RWPE1 (cell line): ENCODE data around the gene FBXO44.

Experiments used
- CTCF ChIA-PET: fragments of 350-600 bp; sonication (Branson Sonifier 250); formaldehyde crosslinking; extraction: SDS; loops from one replicate; lab custom pipeline; 2021; lab: Yijun Ruan, JAX
- POLR2A ChIA-PET: fragments of 400-600 bp; formaldehyde crosslinking; extraction: SDS; loops from one replicate; lab custom pipeline; 2020; ENCODE audit warnings: antibody characterized with exemption; ENCODE audit not compliant: low non-redundant PET; lab: Yijun Ruan, JAX
- DNase-seq: peaks from one replicate; pipeline ENCODE4 v3.0.0; 2012; ENCODE audit warnings: low spot score
- H3K27ac ChIP-seq: fragments of 450-650 bp; 2 replicates; pipeline ENCODE4 v1.5.1; 2017
- TF ChIP-seq, protein P1 (sequence below): fragments of 450-650 bp; conservative IDR thresholded peaks from 2 replicates; pipeline ENCODE4 v1.5.1; 2017; ENCODE audit warnings: low read depth, mild to moderate bottlenecking

The FBXO44 gene

DNA sequence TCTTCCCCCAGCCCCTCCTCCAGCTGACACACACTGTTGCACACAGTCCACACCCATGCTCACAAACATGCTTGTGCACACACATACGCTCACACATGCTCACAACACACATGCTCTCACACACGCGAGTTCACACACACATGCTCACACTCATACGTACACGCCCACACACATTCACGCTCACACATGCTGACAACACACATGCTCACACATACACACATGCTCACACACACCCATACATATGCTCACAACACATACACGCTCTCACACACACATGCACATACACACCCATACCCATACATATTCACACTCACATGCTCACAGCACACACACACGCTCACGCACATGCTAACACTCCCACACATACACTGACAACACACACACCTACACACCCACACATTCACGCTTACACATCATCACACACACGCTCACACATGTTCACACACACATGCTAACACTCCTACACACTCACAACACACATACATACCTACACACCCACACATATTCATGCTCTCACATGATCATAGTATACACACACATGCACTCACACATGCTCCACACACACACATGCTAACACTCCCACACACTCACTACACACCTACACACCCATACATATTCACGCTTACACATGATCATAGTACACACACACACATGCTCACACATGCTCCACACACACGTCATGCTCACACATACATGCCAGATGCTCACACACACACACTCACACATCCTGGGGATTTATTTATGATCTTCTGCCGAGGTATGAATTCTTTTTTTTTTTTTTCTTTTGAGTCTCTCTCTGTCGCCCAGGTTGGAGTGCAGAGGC, 47.5 kb downstream of the FBXO44 start:
- CTCF ChIA-PET: interaction anchor here (0.7 kb wide), 1 partner anchor 17 kb away, joined by 3 read pairs; no protein-coding TSS in a partner anchor
- TF ChIP-seq, protein P1, sequence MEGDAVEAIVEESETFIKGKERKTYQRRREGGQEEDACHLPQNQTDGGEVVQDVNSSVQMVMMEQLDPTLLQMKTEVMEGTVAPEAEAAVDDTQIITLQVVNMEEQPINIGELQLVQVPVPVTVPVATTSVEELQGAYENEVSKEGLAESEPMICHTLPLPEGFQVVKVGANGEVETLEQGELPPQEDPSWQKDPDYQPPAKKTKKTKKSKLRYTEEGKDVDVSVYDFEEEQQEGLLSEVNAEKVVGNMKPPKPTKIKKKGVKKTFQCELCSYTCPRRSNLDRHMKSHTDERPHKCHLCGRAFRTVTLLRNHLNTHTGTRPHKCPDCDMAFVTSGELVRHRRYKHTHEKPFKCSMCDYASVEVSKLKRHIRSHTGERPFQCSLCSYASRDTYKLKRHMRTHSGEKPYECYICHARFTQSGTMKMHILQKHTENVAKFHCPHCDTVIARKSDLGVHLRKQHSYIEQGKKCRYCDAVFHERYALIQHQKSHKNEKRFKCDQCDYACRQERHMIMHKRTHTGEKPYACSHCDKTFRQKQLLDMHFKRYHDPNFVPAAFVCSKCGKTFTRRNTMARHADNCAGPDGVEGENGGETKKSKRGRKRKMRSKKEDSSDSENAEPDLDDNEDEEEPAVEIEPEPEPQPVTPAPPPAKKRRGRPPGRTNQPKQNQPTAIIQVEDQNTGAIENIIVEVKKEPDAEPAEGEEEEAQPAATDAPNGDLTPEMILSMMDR: no peak
- DNase-seq: no peak
- no peak overlapping the region for H3K27ac ChIP-seq
- POLR2A ChIA-PET: interaction anchor here (0.6 kb wide), 1 partner anchor 53 kb away, joined by 7 read pairs; no protein-coding TSS in a partner anchor

DNA sequence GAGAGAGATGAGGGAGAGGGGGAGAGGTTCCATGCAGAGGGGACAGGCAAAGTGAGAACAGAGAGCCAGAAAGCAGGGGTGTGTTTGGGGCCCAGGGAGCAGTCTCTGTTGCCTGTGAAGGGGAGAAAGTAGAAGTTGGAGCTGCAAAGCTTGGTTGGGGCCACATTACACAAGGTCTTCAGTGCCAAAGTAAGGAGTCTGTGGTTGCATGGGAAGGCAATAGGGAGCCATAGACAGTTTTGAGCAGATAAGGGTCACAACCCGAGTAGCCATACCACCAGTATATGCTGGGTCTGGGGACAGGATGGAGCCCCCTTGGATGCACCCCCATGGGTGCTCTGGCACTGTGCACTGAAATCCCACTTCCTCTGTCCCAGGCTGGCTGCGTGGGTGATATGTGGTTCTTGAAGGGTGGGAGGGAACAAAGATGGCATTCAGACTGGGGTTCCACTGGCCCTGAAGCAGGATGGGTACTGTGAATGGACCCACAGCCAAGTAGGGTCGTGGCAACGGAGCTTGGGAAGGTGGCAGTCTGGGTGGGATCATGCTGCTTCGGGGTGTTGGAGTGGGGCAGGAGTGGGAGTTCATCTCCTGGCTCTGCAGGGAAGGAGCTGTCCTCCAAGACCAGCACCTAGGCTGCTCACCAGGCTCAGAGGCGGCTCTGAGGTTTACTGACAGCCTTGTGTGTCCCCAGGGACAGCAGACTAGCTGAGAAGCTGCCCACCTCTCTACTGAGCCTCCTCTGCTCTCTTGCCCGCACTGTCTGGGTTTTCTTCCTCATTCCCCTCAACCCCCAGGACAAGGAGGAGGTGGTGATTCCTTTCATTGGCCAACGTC, 48.9 kb downstream of the FBXO44 start:
- ChIA-PET POLR2A (no interaction called here), CTCF (no interaction called here)
- TF ChIP-seq, protein P1: no peak
- H3K27ac ChIP-seq: no peak overlapping the region
- no peak for DNase-seq

DNA sequence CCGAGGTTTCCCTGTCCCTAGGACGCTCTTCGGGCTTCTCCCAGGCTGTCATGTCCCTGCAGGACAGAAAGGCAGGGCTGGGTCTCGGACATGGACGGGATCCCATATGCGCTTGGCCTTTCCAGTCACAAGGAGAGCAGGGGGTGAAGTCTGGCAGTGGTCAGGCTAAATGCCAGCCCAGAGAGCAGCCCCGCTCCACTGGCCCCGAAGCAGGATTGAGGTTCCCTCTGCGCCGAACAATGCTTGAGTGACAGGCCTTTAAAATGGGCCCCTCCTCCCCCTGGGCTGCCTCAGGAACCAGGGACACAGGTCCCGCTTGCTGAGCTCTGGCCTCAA, 49.5 kb downstream of the FBXO44 start:
- ChIA-PET POLR2A (no interaction called here), CTCF (no interaction called here)
- H3K27ac ChIP-seq: no peak overlapping the region
- no peak for DNase-seq
- TF ChIP-seq, protein P1: no peak

DNA sequence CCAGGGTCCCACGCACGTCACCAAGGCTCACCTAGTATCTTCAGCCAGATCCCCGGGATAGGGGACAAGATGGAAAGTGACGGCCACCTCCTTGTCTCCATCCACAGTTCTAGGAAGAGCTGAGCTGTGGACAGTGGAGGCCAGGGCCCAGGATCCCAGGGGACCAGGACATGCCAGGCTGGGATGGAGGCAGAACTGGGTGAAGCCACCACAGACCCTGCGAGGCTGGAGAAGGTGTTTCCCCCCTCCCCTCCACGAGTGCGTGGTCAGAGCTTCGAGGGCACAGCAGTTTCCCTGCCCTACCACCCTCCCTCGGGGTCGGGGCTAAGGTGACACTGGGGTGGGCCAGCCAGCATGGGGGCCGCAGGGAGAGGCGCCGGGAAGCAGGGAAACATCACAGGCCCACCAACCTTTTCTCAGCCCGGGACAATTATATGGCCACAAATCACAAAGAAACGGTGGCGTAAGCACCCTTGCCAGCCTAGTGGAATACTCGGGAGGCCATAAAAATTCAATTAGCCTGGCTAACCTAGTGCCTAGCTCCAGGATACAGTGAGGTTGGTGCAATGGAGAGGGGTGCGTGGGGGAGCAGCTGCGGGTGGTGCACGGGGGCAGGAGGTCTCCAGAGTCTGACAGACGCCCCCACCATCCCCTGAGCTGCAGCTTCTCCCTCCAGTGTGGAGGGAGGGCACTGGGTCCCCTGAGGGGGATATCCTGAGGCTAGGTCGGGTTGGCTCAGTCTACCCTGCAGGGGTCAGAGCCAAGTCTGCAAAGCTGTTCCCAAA, 50.2 kb downstream of the FBXO44 start:
- TF ChIP-seq, protein P1: no peak
- H3K27ac ChIP-seq: no peak overlapping the region
- CTCF ChIA-PET: interaction anchor here (1.2 kb wide), 1 partner anchor 11 kb away, joined by 6 read pairs; no protein-coding TSS in a partner anchor
- POLR2A ChIA-PET: no interaction called here
- DNase-seq: no peak

DNA sequence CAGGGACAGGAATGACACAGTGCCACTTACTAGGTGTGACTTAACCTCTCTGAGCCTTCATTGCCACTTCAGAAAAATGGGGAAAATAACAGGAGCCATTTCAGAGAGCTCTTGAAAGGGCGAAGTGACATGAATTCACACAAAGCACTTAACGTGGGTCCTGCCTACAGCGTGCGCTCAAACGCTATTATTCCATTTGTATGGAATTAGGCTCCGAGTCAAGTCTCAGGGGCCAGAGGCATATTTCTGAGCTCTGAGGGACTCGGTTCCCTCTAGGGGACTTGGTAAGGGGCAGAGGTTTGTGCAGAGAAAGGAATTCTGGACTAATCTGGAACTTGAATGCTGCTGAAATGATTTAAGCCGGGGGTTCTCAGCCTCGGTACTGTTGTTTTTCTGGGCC, 50.9 kb downstream of the FBXO44 start:
- TF ChIP-seq, protein P1: no peak
- POLR2A ChIA-PET: no interaction called here
- no peak overlapping the region for H3K27ac ChIP-seq
- CTCF ChIA-PET: interaction anchor here (1.2 kb wide), 1 partner anchor 10 kb away, joined by 6 read pairs; no protein-coding TSS in a partner anchor
- no peak for DNase-seq

DNA sequence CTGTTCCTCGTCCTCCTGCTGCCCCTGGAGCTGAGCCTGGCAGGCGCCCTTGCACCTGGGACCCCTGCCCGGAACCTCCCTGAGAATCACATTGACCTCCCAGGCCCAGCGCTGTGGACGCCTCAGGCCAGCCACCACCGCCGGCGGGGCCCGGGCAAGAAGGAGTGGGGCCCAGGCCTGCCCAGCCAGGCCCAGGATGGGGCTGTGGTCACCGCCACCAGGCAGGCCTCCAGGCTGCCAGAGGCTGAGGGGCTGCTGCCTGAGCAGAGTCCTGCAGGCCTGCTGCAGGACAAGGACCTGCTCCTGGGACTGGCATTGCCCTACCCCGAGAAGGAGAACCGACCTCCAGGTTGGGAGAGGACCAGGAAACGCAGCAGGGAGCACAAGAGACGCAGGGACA, 51.6 kb downstream of the FBXO44 start:
- POLR2A ChIA-PET: no interaction called here
- TF ChIP-seq, protein P1: no peak
- CTCF ChIA-PET: interaction anchor here (1.0 kb wide), 1 partner anchor 13 kb away, joined by 3 read pairs; no protein-coding TSS in a partner anchor
- H3K27ac ChIP-seq: no peak overlapping the region
- no peak for DNase-seq
